ENCODE measurements around the gene SSX4.
"Not testable (repeated sequence)": the region's sequence is repeated elsewhere in the genome, so short reads cannot be mapped to it uniquely, and the experiment has no call there.

The SSX4 gene

GRCh38 chrX:48383239-48383638, at the start of gene SSX4:
Gene SSX4, plus strand, starts transcription at chrX:48383539. Its CDS starts 515 bp downstream, at chrX:48384054.
- DNase-seq, result not testable (repeated sequence)

DNA sequence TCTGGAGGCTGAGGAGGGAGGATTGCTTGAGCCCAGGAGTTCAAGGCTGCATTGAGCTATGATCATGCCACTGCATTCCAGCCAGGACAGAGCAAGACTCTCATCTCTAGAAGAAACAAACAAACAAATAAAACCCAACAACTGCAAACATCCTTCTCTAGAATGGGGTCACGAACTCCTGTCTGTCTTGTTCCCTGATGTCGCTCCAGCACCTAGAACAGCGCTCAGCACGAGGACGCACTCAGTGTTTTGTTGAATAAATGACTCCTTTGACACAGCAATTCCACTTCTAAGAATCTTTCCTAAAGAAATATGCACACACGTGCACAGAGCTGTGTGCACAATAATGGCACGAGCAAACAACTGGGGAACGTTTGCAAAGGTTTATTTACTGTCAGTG, 37.3 kb upstream of the SSX4 start:
- DNase-seq, result not testable (repeated sequence)

DNA sequence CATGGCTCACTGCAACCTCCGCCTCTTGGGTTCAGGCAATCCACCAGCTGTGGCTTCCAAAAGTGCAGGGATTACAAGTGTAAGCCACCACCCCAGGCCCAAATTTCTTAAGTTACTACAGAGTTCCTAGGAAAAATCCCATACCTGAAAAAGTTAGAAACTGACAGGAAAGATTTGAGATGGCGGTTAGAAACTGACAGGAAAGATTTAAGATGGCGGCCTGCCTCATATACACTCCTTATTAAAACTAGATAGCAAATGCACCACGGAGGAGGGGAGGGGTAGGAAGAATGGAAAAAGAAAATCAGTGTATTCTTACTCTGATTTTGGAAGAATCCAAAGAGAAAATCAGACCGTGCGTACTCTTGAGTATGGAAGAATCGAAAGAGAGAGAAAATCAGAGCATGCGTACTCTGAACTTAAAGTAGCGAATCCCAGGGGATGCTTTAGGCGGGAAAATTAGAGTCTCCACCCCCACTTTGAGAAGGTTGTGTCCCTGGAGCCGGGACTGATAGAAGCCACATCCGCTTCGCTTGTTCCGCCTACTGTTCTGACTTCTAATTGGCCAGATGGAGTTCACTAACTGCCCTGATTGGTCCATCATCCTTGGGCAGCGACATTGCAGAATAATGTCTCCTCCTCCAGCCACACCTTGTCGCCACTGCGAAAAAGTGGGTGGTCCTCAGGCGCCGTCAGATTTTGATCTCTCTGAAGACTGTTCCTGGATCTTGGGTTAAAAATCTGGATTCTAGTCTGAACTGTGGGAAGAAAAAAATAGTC, 26.8 kb upstream of the SSX4 start, which contains the start of gene SSX3:
SSX3 (minus strand) TSS at position 389 of the 780 bp plus-strand sequence. CDS start 1,454 bp downstream, outside the sequence.
- not testable (repeated sequence) for DNase-seq

- no peak for DNase-seq
Observed at GRCh38 chrX:48357681-48358080, 25.7 kb upstream of the SSX4 start.

GRCh38 chrX:48359281-48359680, 24.1 kb upstream of the SSX4 start:
- DNase-seq, result not testable (repeated sequence)

GRCh38 chrX:48367717-48368408, 15.5 kb upstream of the SSX4 start:
- DNase-seq, result not testable (repeated sequence)

DNA sequence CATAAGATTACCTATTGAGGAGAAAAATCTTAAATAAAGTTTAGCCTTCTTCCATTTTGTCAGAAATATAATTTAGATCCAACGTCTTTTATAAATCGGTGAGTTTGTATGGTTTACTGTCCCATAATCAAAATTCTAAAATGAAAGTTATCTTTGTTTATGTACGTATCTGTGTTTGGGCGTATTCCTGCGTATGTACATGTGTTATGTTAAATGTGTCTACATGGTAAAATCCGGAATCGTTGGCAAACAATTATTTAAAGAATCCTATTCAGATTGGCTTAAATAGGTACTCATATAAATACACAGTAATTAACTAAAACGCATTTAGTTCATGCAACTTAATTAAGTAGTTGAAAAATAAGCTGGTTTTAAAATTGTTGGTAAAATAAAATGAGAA, 12.9 kb upstream of the SSX4 start:
- not testable (repeated sequence) for DNase-seq

DNA sequence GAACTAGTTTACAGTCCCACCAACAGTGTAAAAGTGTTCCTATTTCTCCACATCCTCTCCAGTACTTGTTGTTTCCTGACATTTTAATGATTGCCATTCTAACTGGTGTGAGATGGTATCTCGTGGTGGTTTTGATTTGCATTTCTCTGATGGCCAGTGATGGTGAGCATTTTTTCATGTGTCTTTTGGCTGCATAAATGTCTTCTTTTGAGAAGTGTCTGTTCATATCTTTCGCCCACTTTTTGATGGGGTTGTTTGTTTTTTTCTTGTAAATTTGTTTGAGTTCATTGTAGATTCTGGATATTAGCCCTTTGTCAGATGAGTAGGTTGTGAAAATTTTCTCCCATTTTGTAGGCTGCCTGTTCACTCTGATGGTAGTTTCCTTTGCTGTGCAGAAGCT, 13.6 kb downstream of the SSX4 start:
- DNase-seq, result not testable (repeated sequence)

- DNase-seq, result not testable (repeated sequence)
Observed at GRCh38 chrX:48397825-48398224, 14.5 kb downstream of the SSX4 start.

- DNase-seq, result not testable (repeated sequence)
Observed at GRCh38 chrX:48411860-48412259, 28.5 kb downstream of the SSX4 start, which contains the start of gene SSX4B. Gene SSX4B, minus strand, starts transcription at chrX:48411960. Its CDS starts 588 bp downstream, at chrX:48411372.

DNA sequence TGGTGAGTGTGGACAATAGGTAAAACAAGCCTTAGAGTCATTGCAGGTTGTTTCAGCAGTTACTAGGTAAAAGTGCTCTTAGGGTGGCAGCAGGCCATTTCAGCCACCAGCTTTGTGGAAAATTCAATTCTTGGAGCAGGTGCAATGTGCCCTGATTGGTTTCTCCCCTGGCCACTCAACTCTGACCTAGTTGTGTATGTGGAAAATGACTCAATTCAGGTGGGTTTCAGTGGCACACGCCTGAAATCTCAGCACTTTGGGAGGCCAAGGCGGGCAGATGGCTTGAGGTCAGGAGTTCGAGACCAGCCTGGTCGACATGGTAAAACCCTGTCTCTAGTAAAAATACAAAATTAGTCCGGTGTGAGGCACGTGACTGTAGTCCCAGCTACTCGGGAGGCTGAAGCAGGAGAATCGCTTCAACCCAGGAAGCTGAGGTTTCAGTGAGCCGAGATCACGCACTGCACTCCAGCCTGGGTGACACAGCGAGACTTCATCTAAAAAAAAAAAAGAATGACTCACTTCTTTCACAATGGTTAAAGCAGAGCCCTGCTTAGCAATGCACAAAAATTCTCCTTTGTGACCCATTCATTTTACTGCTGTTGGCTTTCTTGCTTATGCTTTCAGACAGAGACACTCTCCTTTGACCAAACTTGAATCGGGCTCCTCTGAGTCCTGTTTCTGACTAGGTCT, 43.8 kb downstream of the SSX4 start:
- not testable (repeated sequence) for DNase-seq

DNA sequence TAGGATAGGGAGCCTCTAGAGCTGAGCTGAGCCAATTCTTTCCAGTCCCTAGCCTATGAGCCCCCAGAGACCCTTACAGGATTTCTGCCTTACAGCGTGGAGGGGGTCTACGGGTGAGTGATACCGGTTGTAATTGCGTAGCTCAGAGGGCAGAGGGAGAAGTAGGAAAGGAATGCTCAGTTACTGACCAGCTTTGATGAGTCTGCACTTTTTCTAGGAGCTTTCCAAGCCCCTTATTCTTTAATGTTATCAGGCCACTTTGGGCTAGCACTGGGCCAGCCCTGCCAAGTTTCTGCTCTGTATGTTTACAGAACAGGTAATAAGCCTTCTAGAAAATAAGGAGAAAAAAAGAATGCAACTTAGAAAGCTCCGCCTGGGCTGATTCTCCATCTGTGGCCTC, 46.3 kb downstream of the SSX4 start:
- DNase-seq, result not testable (repeated sequence)

GRCh38 chrX:48430166-48430565, 46.8 kb downstream of the SSX4 start:
- DNase-seq, result not testable (repeated sequence)

DNA sequence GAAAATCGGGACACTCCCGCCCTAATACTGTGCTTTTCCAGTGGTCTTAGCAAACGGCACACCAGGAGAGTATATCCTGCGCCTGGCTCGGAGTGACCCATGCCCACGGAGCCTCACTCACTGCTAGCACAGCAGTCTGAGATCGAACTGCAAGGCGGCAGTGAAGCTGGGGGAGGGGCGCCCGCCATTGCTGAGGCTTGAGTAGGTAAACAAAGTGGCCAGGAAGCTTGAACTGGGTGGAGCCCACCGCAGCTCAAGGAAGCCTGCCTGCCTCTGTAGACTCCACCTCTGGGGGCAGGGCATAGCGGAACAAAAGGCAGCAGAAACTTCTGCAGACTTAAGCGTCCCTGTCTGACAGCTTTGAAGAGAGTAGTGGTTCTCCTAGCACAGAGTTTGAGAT, 50.4 kb downstream of the SSX4 start:
- not testable (repeated sequence) for DNase-seq

All from NCI-H2171 (cell line).